H9 (cell line): Measurements from ENCODE around the gene KCNN3. TPM values are rescaled to one million over a fixed set of nuclear protein-coding genes. Genes with fewer than 3 reads are reported as not detected.

Source experiments
- DNase-seq: peaks from one replicate; pipeline ENCODE4 v3.0.0-alpha.2; 2017
- H2AFZ ChIP-seq: one replicate; pipeline ENCODE4 v1.6.1; 2013; ENCODE audit warnings: mild to moderate bottlenecking, low read length, control low read depth, moderate library complexity
- H2AK5ac ChIP-seq: 2 replicates; pipeline ENCODE4 v1.6.1; 2013; ENCODE audit warnings: low read length, control low read depth, mixed read lengths; ENCODE audit not compliant: insufficient read length
- H2BK120ac ChIP-seq: one replicate; pipeline ENCODE4 v1.6.1; 2013; ENCODE audit warnings: low read depth, mild to moderate bottlenecking, low read length, control low read depth, inconsistent platforms; ENCODE audit not compliant: poor library complexity, severe bottlenecking
- H2BK12ac ChIP-seq: 2 replicates; pipeline ENCODE4 v1.6.1; 2013; ENCODE audit warnings: low read length, control low read depth, mixed read lengths, low read depth; ENCODE audit not compliant: insufficient read length
- H2BK15ac ChIP-seq: 2 replicates; pipeline ENCODE4 v1.6.1; 2013; ENCODE audit warnings: low read depth, low read length, control low read depth
- H2BK20ac ChIP-seq: one replicate; pipeline ENCODE4 v1.6.1; 2013; ENCODE audit warnings: low read depth, mild to moderate bottlenecking, low read length, control low read depth, inconsistent platforms; ENCODE audit not compliant: poor library complexity, severe bottlenecking
- H2BK5ac ChIP-seq: 2 replicates; pipeline ENCODE4 v1.6.1; 2013; ENCODE audit warnings: low read length, control low read depth, mixed read lengths; ENCODE audit not compliant: insufficient read length
- H3K14ac ChIP-seq: 2 replicates; pipeline ENCODE4 v1.6.1; 2013; ENCODE audit warnings: low read length, control low read depth; ENCODE audit not compliant: insufficient read depth
- H3K18ac ChIP-seq: 2 replicates; pipeline ENCODE4 v1.6.1; 2013; ENCODE audit warnings: low read depth, mild to moderate bottlenecking, mixed read lengths, low read length, control low read depth; ENCODE audit not compliant: insufficient read length
- H3K23ac ChIP-seq: 2 replicates; pipeline ENCODE4 v1.6.1; 2013; ENCODE audit warnings: low read length, control low read depth, mixed read lengths, low read depth; ENCODE audit not compliant: insufficient read length
- H3K23me2 ChIP-seq: 2 replicates; pipeline ENCODE4 v1.6.1; 2013; ENCODE audit warnings: low read depth, mild to moderate bottlenecking, mixed read lengths, low read length, control low read depth; ENCODE audit not compliant: insufficient read length, poor library complexity, severe bottlenecking
- H3K27ac ChIP-seq: 2 replicates; pipeline ENCODE4 v1.5.1; 2013; ENCODE audit warnings: low read length, control low read depth, mixed read lengths, low read depth; ENCODE audit not compliant: insufficient read length
- H3K27me3 ChIP-seq: 2 replicates; pipeline ENCODE4 v1.6.1; 2013; ENCODE audit warnings: low read length, control low read depth, inconsistent platforms; ENCODE audit not compliant: insufficient read depth
- H3K4ac ChIP-seq: 2 replicates; pipeline ENCODE4 v1.6.1; 2013; ENCODE audit warnings: low read depth, mild to moderate bottlenecking, control low read depth, inconsistent platforms, low read length, moderate library complexity
- H3K4me1 ChIP-seq: 2 replicates; pipeline ENCODE4 v1.6.1; 2013; ENCODE audit warnings: low read length, control low read depth, inconsistent platforms; ENCODE audit not compliant: insufficient read depth
- H3K4me2 ChIP-seq: 2 replicates; pipeline ENCODE4 v1.6.1; 2013; ENCODE audit warnings: low read length, control low read depth, mixed read lengths; ENCODE audit not compliant: insufficient read length, insufficient read depth
- H3K56ac ChIP-seq: 2 replicates; pipeline ENCODE4 v1.6.1; 2013; ENCODE audit warnings: low read depth, mild to moderate bottlenecking, mixed read lengths, low read length, control low read depth; ENCODE audit not compliant: insufficient read length
- H3K79me1 ChIP-seq: 2 replicates; pipeline ENCODE4 v1.6.1; 2013; ENCODE audit warnings: low read depth, mild to moderate bottlenecking, moderate library complexity, low read length, control low read depth, inconsistent platforms; ENCODE audit not compliant: insufficient read depth, poor library complexity, severe bottlenecking
- H3K79me2 ChIP-seq: 2 replicates; pipeline ENCODE4 v1.6.1; 2013; ENCODE audit warnings: low read length, control low read depth, inconsistent platforms; ENCODE audit not compliant: insufficient read depth
- H3K9ac ChIP-seq: 2 replicates; pipeline ENCODE4 v1.6.1; 2013; ENCODE audit warnings: low read length, control low read depth, mixed read lengths; ENCODE audit not compliant: insufficient read length; ENCODE audit errors: extremely low read depth
- H3K9me3 ChIP-seq: one replicate; pipeline ENCODE4 v1.6.1; 2013; ENCODE audit warnings: low read depth, low read length, inconsistent platforms; ENCODE audit not compliant: control insufficient read depth
- H3T11ph ChIP-seq: one replicate; pipeline ENCODE4 v1.6.1; 2013; ENCODE audit warnings: mild to moderate bottlenecking, low read length, control low read depth, inconsistent platforms
- H4K20me1 ChIP-seq: one replicate; pipeline ENCODE4 v1.6.1; 2013; ENCODE audit not compliant: control insufficient read depth, insufficient read length, insufficient read depth
- H4K5ac ChIP-seq: 2 replicates; pipeline ENCODE4 v1.6.1; 2013; ENCODE audit warnings: low read depth, mild to moderate bottlenecking, mixed read lengths, low read length, control low read depth; ENCODE audit not compliant: insufficient read length
- H4K8ac ChIP-seq: replicated peaks from 2 replicates; pipeline ENCODE4 v1.6.1; 2013; ENCODE audit warnings: low read length, control low read depth, mixed read lengths, low read depth; ENCODE audit not compliant: insufficient read length
- H4K91ac ChIP-seq: 2 replicates; pipeline ENCODE4 v1.6.1; 2013; ENCODE audit warnings: low read depth, mild to moderate bottlenecking, moderate library complexity, mixed read lengths, low read length, control low read depth; ENCODE audit not compliant: insufficient read length
- H3K27ac Mint-ChIP-seq, 3 experiments: 2 replicates in 2 of 3; 3 replicates in 1 of 3; pipeline ENCODE4 v1.8.0; 2020 to 2021; ENCODE audit warnings: mixed read lengths in 3 of 3, mild to moderate bottlenecking in 1 of 3, moderate library complexity in 1 of 3
- H3K27me3 Mint-ChIP-seq: 2 replicates; pipeline ENCODE4 v1.8.0; 2021; ENCODE audit warnings: low read depth, mild to moderate bottlenecking, moderate library complexity, mixed read lengths
- H3K36me3 Mint-ChIP-seq, 3 experiments: 2 replicates in 2 of 3; 3 replicates in 1 of 3; pipeline ENCODE4 v1.8.0; 2020 to 2021; ENCODE audit warnings: low read depth in 3 of 3, mixed read lengths in 3 of 3; ENCODE audit not compliant: insufficient read depth in 1 of 3
- H3K4me1 Mint-ChIP-seq, 2 experiments: 2 replicates each; pipeline ENCODE4 v1.8.0; 2020; ENCODE audit warnings: mixed read lengths in 2 of 2
- H3K4me3 Mint-ChIP-seq, 2 experiments: 2 replicates in 1 of 2; 3 replicates in 1 of 2; pipeline ENCODE4 v1.8.0; 2020 to 2021; ENCODE audit warnings: mild to moderate bottlenecking in 2 of 2, mixed read lengths in 2 of 2, moderate library complexity in 1 of 2
- H3K9me3 Mint-ChIP-seq, 2 experiments: 2 replicates in 1 of 2; 3 replicates in 1 of 2; pipeline ENCODE4 v1.8.0; 2020; ENCODE audit warnings: mild to moderate bottlenecking in 2 of 2, mixed read lengths in 2 of 2, moderate library complexity in 1 of 2
- WGBS: extraction: QIAGEN DNeasy Blood & Tissue Kit; methylation state at CpG from one replicate; pipeline ENCODE4 v1.1.7; 2013; ENCODE audit warnings: missing lambda C conversion rate, low lambda C conversion rate, mixed read lengths; ENCODE audit not compliant: insufficient read length; ENCODE audit errors: extremely low coverage; 5-methylcytosine and 5-hydroxymethylcytosine counted together
- total RNA-seq: library from RNA; stranded (reverse); gene quantifications from 2 replicates; pipeline ENCODE4 v1.2.1, GENCODE V29; 2021
- TF ChIP-seq, protein P1 (sequence below): fragments of 200-600 bp; sonication (generic); conservative IDR thresholded peaks from 3 replicates; pipeline ENCODE4 v1.8.0; 2021; ENCODE audit warnings: antibody characterized with exemption, mild to moderate bottlenecking

The KCNN3 gene
- total RNA-seq, 1 experiment from 2014 or later = 0.83 TPM

GRCh38 chr1:154714052-154714623 is 155.9 kb downstream of the KCNN3 start:
- H4K91ac ChIP-seq = no peak overlapping the region
- Mint-ChIP-seq H3K4me3 (no peak overlapping the region), H3K9me3 (no peaks in the 10 kb centered on the region), H3K36me3 (no peaks in the 10 kb centered on the region), H3K27me3 (peaks cover 2% of the 10 kb centered on the region; the same call in 1 of the 2 replicates), H3K27ac (no peak overlapping the region), H3K4me1 (peaks cover 9% of the 10 kb centered on the region in 2 experiments)
- no peak overlapping the region for H4K5ac ChIP-seq
- no peaks in the 10 kb centered on the region for H3K27me3 ChIP-seq
- no peak overlapping the region for H2BK15ac ChIP-seq
- H3K9ac ChIP-seq = no peak overlapping the region
- no peak overlapping the region for H2BK120ac ChIP-seq
- H3K14ac ChIP-seq = no peak overlapping the region
- no peak overlapping the region for H3K4ac ChIP-seq
- no peak overlapping the region for H3K18ac ChIP-seq
- no peak overlapping the region for H3T11ph ChIP-seq
- H2BK12ac ChIP-seq = no peak overlapping the region
- no peak overlapping the region for H3K23ac ChIP-seq
- no peaks in the 10 kb centered on the region for H3K79me1 ChIP-seq
- H3K23me2 ChIP-seq = no peaks in the 10 kb centered on the region
- TF ChIP-seq, protein P1, sequence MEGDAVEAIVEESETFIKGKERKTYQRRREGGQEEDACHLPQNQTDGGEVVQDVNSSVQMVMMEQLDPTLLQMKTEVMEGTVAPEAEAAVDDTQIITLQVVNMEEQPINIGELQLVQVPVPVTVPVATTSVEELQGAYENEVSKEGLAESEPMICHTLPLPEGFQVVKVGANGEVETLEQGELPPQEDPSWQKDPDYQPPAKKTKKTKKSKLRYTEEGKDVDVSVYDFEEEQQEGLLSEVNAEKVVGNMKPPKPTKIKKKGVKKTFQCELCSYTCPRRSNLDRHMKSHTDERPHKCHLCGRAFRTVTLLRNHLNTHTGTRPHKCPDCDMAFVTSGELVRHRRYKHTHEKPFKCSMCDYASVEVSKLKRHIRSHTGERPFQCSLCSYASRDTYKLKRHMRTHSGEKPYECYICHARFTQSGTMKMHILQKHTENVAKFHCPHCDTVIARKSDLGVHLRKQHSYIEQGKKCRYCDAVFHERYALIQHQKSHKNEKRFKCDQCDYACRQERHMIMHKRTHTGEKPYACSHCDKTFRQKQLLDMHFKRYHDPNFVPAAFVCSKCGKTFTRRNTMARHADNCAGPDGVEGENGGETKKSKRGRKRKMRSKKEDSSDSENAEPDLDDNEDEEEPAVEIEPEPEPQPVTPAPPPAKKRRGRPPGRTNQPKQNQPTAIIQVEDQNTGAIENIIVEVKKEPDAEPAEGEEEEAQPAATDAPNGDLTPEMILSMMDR = no peak
- H3K56ac ChIP-seq = no peak overlapping the region
- no peaks in the 10 kb centered on the region for H3K79me2 ChIP-seq
- no peak overlapping the region for H3K4me2 ChIP-seq
- DNase-seq = no peak
- no peaks in the 10 kb centered on the region for H4K20me1 ChIP-seq
- no peak overlapping the region for H2AFZ ChIP-seq
- H4K8ac ChIP-seq = no peak overlapping the region
- H2BK5ac ChIP-seq = no peak overlapping the region
- WGBS = 100% methylated on average over 2 of the region's 2 CpGs
- H2AK5ac ChIP-seq = no peak overlapping the region
- no peaks in the 10 kb centered on the region for H3K4me1 ChIP-seq
- H2BK20ac ChIP-seq = no peak overlapping the region
- H3K27ac ChIP-seq = no peak overlapping the region
- no peaks in the 10 kb centered on the region for H3K9me3 ChIP-seq
